Chondrocyte (in vitro differentiated cells): Measurements from ENCODE around the gene NETO1. TPM values are rescaled to one million over a fixed set of nuclear protein-coding genes. Genes with fewer than 3 reads are reported as not detected.

ENCODE experiments used
- DNase-seq: peaks from one replicate; pipeline ENCODE4 v3.0.0; 2021; ENCODE audit warnings: mixed read lengths, low spot score
- H3K27ac Mint-ChIP-seq: one replicate; pipeline ENCODE4 v1.8.0; 2021; ENCODE audit warnings: mild to moderate bottlenecking, moderate library complexity, mixed read lengths; ENCODE audit not compliant: unreplicated experiment
- H3K27me3 Mint-ChIP-seq: 2 replicates; pipeline ENCODE4 v1.8.0; 2021; ENCODE audit warnings: low read depth, mixed read lengths
- H3K36me3 Mint-ChIP-seq: 2 replicates; pipeline ENCODE4 v1.8.0; 2021; ENCODE audit warnings: low read depth, mixed read lengths
- H3K4me1 Mint-ChIP-seq: 2 replicates; pipeline ENCODE4 v1.8.0; 2021; ENCODE audit warnings: low read depth, mild to moderate bottlenecking, mixed read lengths
- H3K4me3 Mint-ChIP-seq: one replicate; pipeline ENCODE4 v1.8.0; 2021; ENCODE audit warnings: mild to moderate bottlenecking, moderate library complexity, mixed read lengths; ENCODE audit not compliant: unreplicated experiment
- H3K9me3 Mint-ChIP-seq: 2 replicates; pipeline ENCODE4 v1.8.0; 2021; ENCODE audit warnings: low read depth, mixed read lengths
- long read RNA-seq: library from polyadenylated mRNA; stranded (forward); transcript quantifications from one replicate; pipeline ENCODE4 v2.0.0, GENCODE V29; 2021
- total RNA-seq: library from RNA; stranded (reverse); gene quantifications from 3 replicates; pipeline ENCODE4 v1.2.1, GENCODE V29; 2021
- TF ChIP-seq, protein P1 (sequence below): fragments of 200-600 bp; sonication (generic); IDR thresholded peaks from 2 replicates; pipeline ENCODE4 v1.5.0; 2021; ENCODE audit warnings: antibody characterized with exemption, mild to moderate bottlenecking, moderate library complexity

Gene NETO1
- not detected in 3 replicates for total RNA-seq
- long read RNA-seq: 0 reads

GRCh38 chr18:72867746-72868584 is at the start of gene NETO1:
Gene NETO1, minus strand, starts transcription at chr18:72867987. Its CDS starts 696 bp downstream, at chr18:72867291.
- no peak for DNase-seq
- H3K9me3 Mint-ChIP-seq: no peaks in the 10 kb centered on the region
- peaks cover 54% of the 10 kb centered on the region for H3K27me3 Mint-ChIP-seq
- H3K36me3 Mint-ChIP-seq: no peaks in the 10 kb centered on the region
- H3K4me3 Mint-ChIP-seq: peak within 1 kb of the TSS; percentile 56
- TF ChIP-seq, protein P1, sequence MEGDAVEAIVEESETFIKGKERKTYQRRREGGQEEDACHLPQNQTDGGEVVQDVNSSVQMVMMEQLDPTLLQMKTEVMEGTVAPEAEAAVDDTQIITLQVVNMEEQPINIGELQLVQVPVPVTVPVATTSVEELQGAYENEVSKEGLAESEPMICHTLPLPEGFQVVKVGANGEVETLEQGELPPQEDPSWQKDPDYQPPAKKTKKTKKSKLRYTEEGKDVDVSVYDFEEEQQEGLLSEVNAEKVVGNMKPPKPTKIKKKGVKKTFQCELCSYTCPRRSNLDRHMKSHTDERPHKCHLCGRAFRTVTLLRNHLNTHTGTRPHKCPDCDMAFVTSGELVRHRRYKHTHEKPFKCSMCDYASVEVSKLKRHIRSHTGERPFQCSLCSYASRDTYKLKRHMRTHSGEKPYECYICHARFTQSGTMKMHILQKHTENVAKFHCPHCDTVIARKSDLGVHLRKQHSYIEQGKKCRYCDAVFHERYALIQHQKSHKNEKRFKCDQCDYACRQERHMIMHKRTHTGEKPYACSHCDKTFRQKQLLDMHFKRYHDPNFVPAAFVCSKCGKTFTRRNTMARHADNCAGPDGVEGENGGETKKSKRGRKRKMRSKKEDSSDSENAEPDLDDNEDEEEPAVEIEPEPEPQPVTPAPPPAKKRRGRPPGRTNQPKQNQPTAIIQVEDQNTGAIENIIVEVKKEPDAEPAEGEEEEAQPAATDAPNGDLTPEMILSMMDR: no peak
- no peak within 1 kb of the TSS for H3K27ac Mint-ChIP-seq
- H3K4me1 Mint-ChIP-seq: peaks cover 13% of the 10 kb centered on the region

GRCh38 chr18:72910045-72910444 is 42.3 kb upstream of the NETO1 start:
- Mint-ChIP-seq H3K9me3 (peaks cover 6% of the 10 kb centered on the region), H3K4me1 (no peaks in the 10 kb centered on the region), H3K36me3 (no peaks in the 10 kb centered on the region), H3K27me3 (no peaks in the 10 kb centered on the region), H3K4me3 (no peak overlapping the region), H3K27ac (no peak overlapping the region)
- TF ChIP-seq, protein P1: no peak
- no peak for DNase-seq

GRCh38 chr18:72908181-72908580 is 40.4 kb upstream of the NETO1 start:
- Mint-ChIP-seq H3K36me3 (no peaks in the 10 kb centered on the region), H3K27me3 (no peaks in the 10 kb centered on the region), H3K4me3 (no peak overlapping the region), H3K9me3 (no peaks in the 10 kb centered on the region), H3K4me1 (no peaks in the 10 kb centered on the region), H3K27ac (no peak overlapping the region)
- DNase-seq: no peak
- TF ChIP-seq, protein P1: no peak

DNA sequence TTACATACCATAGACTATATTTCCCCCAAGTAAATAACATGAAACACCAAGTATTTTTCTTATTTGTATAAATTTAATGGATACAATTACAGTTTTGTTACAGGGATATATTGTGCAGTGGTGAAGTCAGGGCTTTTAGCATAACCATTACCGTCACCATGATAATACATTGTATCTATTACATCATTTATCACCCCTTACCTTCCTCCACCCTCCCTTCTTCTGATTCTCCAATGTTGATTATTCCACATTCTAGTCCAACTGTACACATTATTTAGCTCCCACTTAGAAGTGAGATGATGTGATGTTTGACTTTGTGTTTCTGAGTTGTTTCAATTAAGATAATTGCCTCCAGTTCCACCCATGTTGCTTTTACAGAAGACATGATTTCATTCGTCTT is 35.2 kb upstream of the NETO1 start:
- peaks cover 2% of the 10 kb centered on the region for H3K27me3 Mint-ChIP-seq
- H3K27ac Mint-ChIP-seq: no peak overlapping the region
- no peaks in the 10 kb centered on the region for H3K4me1 Mint-ChIP-seq
- no peak for DNase-seq
- H3K36me3 Mint-ChIP-seq: no peaks in the 10 kb centered on the region
- H3K4me3 Mint-ChIP-seq: no peak overlapping the region
- no peaks in the 10 kb centered on the region for H3K9me3 Mint-ChIP-seq
- TF ChIP-seq, protein P1: no peak

GRCh38 chr18:72899338-72899737 is 31.6 kb upstream of the NETO1 start:
- TF ChIP-seq, protein P1: no peak
- no peak overlapping the region for H3K4me3 Mint-ChIP-seq
- H3K27me3 Mint-ChIP-seq: peaks cover 2% of the 10 kb centered on the region
- no peaks in the 10 kb centered on the region for H3K36me3 Mint-ChIP-seq
- no peaks in the 10 kb centered on the region for H3K9me3 Mint-ChIP-seq
- DNase-seq: no peak
- H3K4me1 Mint-ChIP-seq: no peaks in the 10 kb centered on the region
- H3K27ac Mint-ChIP-seq: no peak overlapping the region
